ENCODE measurements around the gene TMEM239. TPM values are rescaled to one million over a fixed set of nuclear protein-coding genes. Genes with fewer than 3 reads are reported as not detected.
"Not testable (repeated sequence)": the region's sequence is repeated elsewhere in the genome, so short reads cannot be mapped to it uniquely, and the experiment has no call there.

Gene TMEM239
- polyA plus RNA-seq, 2 of the 4 experiments (the other 2 are of a cell fraction): not detected

GRCh38 chr20:2829376-2829775 is 13.2 kb downstream of the TMEM239 start:
- 53% methylated on average over 6 of the region's 6 CpGs for WGBS (ENCODE audit: missing lambda C conversion rate)
- TF ChIP-seq NR3C1 (IDR thresholded peaks at IDR 0.05) (no peak), CEBPB (IDR thresholded peaks at IDR 0.05) (no peak), ATOH8 (CRISPR knock-in tag; IDR thresholded peaks at IDR 0.05; ENCODE audit: low read depth) (no peak), KDM5A (IDR thresholded peaks at IDR 0.05) (no peak), CBX2 (IDR thresholded peaks at IDR 0.05; ENCODE audit: borderline replicate concordance, low read depth) (no peak)
- ChIA-PET CTCF (interaction anchor here (1.3 kb wide), 1 partner anchor 23 kb away, joined by 5 read pairs; no protein-coding TSS in a partner anchor), POLR2A (interaction anchor here (0.7 to 1.0 kb wide), 2 partner anchors 14 to 52 kb away, joined by 3 read pairs; no protein-coding TSS in a partner anchor)
- no peak overlapping the region for H3K27ac ChIP-seq
- no peak overlapping the region for H3K4me3 ChIP-seq
- H3K4me1 ChIP-seq: peaks cover 6% of the 10 kb centered on the region; the same call in 1 of the 3 replicates
- FAIRE-seq (no peak), ATAC-seq (peak; percentile 24 to 33; a peak in 1 of 6 replicates), DNase-seq (ENCODE audit: low read depth in 1 of 2, low spot score in 1 of 2) (no peak)
- H3K4me2 ChIP-seq: no peak overlapping the region
- H3K9me3 ChIP-seq: no peaks in the 10 kb centered on the region

- not testable (repeated sequence) for H3K4me3 ChIP-seq; H3K4me2 ChIP-seq; H3K4me1 ChIP-seq; DNase-seq (ENCODE audit: low read depth in 1 of 2, low spot score in 1 of 2); FAIRE-seq; H3K27ac ChIP-seq; H3K9me3 ChIP-seq; ATAC-seq
- ChIA-PET CTCF (interaction anchor here (0.6 to 1.1 kb wide), 5 partner anchors 21 to 290 kb away, joined by 3 read pairs; no protein-coding TSS in a partner anchor), POLR2A (interaction anchor here (0.9 kb wide), 1 partner anchor 10 kb away, joined by 3 read pairs; the partner anchor contains the start of genes PCED1A and VPS16)
- WGBS (ENCODE audit: missing lambda C conversion rate): 79% methylated on average over 7 of the region's 7 CpGs
Observed at GRCh38 chr20:2831206-2831605, 15.0 kb downstream of the TMEM239 start.

- FAIRE-seq (peak; percentile 81), ATAC-seq (no peak), DNase-seq (ENCODE audit: low read depth in 1 of 2, low spot score in 1 of 2) (no peak)
- 87% methylated on average over 1 of the region's 1 CpG for WGBS (ENCODE audit: missing lambda C conversion rate)
- H3K4me2 ChIP-seq: no peak overlapping the region
- ChIA-PET CTCF (interaction anchor here (0.9 to 2.0 kb wide), 5 partner anchors 15 to 81 kb away, joined by 3 to 8 read pairs (median 4); no protein-coding TSS in a partner anchor), POLR2A (interaction anchor here (2.1 kb wide), 1 partner anchor 12 kb away, joined by 7 read pairs; no protein-coding TSS in a partner anchor)
- no peaks in the 10 kb centered on the region for H3K9me3 ChIP-seq
- TF ChIP-seq TFCP2L1 (CRISPR knock-in tag; IDR thresholded peaks at IDR 0.05): no peak
- TF ChIP-seq CHD2 (IDR thresholded peaks at IDR 0.05; ENCODE audit: low read length, partially characterized antibody): no peak
- no peak for TF ChIP-seq FOSL2 (IDR thresholded peaks at IDR 0.05)
- no peak for TF ChIP-seq FOSL2 (CRISPR knock-in tag; IDR thresholded peaks at IDR 0.05)
- no peak for TF ChIP-seq CHD4 (IDR thresholded peaks at IDR 0.05; ENCODE audit: borderline replicate concordance)
- no peak for TF ChIP-seq BCL3 (IDR thresholded peaks at IDR 0.05)
- TF ChIP-seq RARB (CRISPR knock-in tag; IDR thresholded peaks at IDR 0.05): no peak
- TF ChIP-seq REST (IDR thresholded peaks at IDR 0.05): no peak
- no peak for TF ChIP-seq ZNF302 (CRISPR knock-in tag; IDR thresholded peaks at IDR 0.05)
- no peak for TF ChIP-seq HMGXB4 (CRISPR knock-in tag; IDR thresholded peaks at IDR 0.05; ENCODE audit: borderline replicate concordance)
- no peak for TF ChIP-seq KDM1A (IDR thresholded peaks at IDR 0.05; ENCODE audit: low read depth)
- TF ChIP-seq POLR2AphosphoS2 (conservative IDR thresholded peaks at IDR 0.05; ENCODE audit: low read length): no peak
- no peak for TF ChIP-seq ATOH8 (CRISPR knock-in tag; IDR thresholded peaks at IDR 0.05; ENCODE audit: low read depth)
- no peak overlapping the region for H3K4me3 ChIP-seq
- H3K27ac ChIP-seq: no peak overlapping the region
- peaks cover 6% of the 10 kb centered on the region; the same call in 1 of the 3 replicates for H3K4me1 ChIP-seq
Observed at GRCh38 chr20:2833761-2834160, 17.6 kb downstream of the TMEM239 start.

Data from A549 (cell line).